IMR-90 (cell line): ENCODE results near the gene TDRD1. TPM values are rescaled to one million over a fixed set of nuclear protein-coding genes. Genes with fewer than 3 reads are reported as not detected.

ENCODE experiments used
- ATAC-seq: fragments of 200-7000 bp; cut with Tn5 transposase; 2 replicates; pipeline ENCODE4 v1.9.1; 2020; ENCODE audit warnings: low read depth, mild to moderate bottlenecking, moderate library complexity
- BruUV-seq: library from RNA; stranded (reverse); fragments of 400-500 nt; replicated peaks from 2 replicates; lab custom pipeline; 2021; lab: Mats Ljungman, UMichigan
- CTCF ChIA-PET: fragments of 300-600 bp; formaldehyde crosslinking; extraction: SDS; loops from one replicate; lab custom pipeline; 2021; ENCODE audit warnings: antibody characterized with exemption; lab: Yijun Ruan, JAX
- POLR2A ChIA-PET: fragments of 300-600 bp; sonication (Branson Sonifier 250); formaldehyde crosslinking; loops from one replicate; lab custom pipeline; 2022; ENCODE audit warnings: antibody characterized with exemption; ENCODE audit not compliant: unreplicated experiment; lab: Charles Lee
- DNase-seq: peaks from one replicate; pipeline ENCODE4 v3.0.0; 2013
- H2AFZ ChIP-seq: replicated peaks from 2 replicates; pipeline ENCODE3; 2013; ENCODE audit warnings: low read length, mild to moderate bottlenecking; ENCODE audit not compliant: poor library complexity
- H2AK5ac ChIP-seq: 2 replicates; pipeline ENCODE4 v1.6.1; 2013; ENCODE audit warnings: low read depth, low read length, inconsistent platforms
- H2AK9ac ChIP-seq: replicated peaks from 2 replicates; pipeline ENCODE3; 2013; ENCODE audit warnings: mild to moderate bottlenecking, low read depth, low read length, moderate library complexity; ENCODE audit not compliant: poor library complexity
- H2BK120ac ChIP-seq: 2 replicates; pipeline ENCODE4 v1.6.1; 2013; ENCODE audit warnings: low read depth, low read length, inconsistent platforms
- H2BK15ac ChIP-seq: 3 replicates; pipeline ENCODE4 v1.6.1; 2013; ENCODE audit warnings: low read depth, low read length, inconsistent platforms
- H2BK20ac ChIP-seq: 2 replicates; pipeline ENCODE4 v1.6.1; 2013; ENCODE audit warnings: low read depth, mild to moderate bottlenecking, inconsistent platforms, low read length, moderate library complexity
- H2BK5ac ChIP-seq: 2 replicates; pipeline ENCODE4 v1.6.1; 2013; ENCODE audit warnings: mild to moderate bottlenecking, low read depth, low read length, inconsistent platforms; ENCODE audit not compliant: poor library complexity, severe bottlenecking
- H3K14ac ChIP-seq: replicated peaks from 2 replicates; pipeline ENCODE4 v1.6.1; 2013; ENCODE audit warnings: low read depth, low read length, inconsistent platforms
- H3K18ac ChIP-seq: 2 replicates; pipeline ENCODE4 v1.6.1; 2013; ENCODE audit warnings: low read depth, low read length, control low read depth
- H3K23ac ChIP-seq: 2 replicates; pipeline ENCODE4 v1.6.1; 2013; ENCODE audit warnings: low read depth, low read length, inconsistent platforms
- H3K27ac ChIP-seq: 2 replicates; pipeline ENCODE4 v1.5.1; 2013; ENCODE audit warnings: mild to moderate bottlenecking, control low read depth, low read length; ENCODE audit not compliant: insufficient read depth
- H3K27me3 ChIP-seq: 2 replicates; pipeline ENCODE4 v1.6.1; 2013; ENCODE audit warnings: low read length; ENCODE audit not compliant: control insufficient read depth, insufficient read depth
- H3K36me3 ChIP-seq: 2 replicates; pipeline ENCODE4 v1.6.1; 2013; ENCODE audit warnings: low read length, mixed read lengths; ENCODE audit not compliant: control insufficient read depth, insufficient read depth
- H3K4ac ChIP-seq: 2 replicates; pipeline ENCODE4 v1.6.1; 2013; ENCODE audit warnings: low read depth, low read length, inconsistent platforms
- H3K4me1 ChIP-seq: 2 replicates; pipeline ENCODE4 v1.6.1; 2013; ENCODE audit warnings: low read length, mixed read lengths; ENCODE audit not compliant: control insufficient read depth, insufficient read depth
- H3K4me2 ChIP-seq: 2 replicates; pipeline ENCODE4 v1.6.1; 2013; ENCODE audit warnings: low read depth, mild to moderate bottlenecking, control low read depth, low read length, moderate library complexity
- H3K4me3 ChIP-seq: 2 replicates; pipeline ENCODE4 v1.5.1; 2013; ENCODE audit warnings: low read depth, mild to moderate bottlenecking, control low read depth, low read length, moderate library complexity; ENCODE audit not compliant: insufficient read depth
- H3K56ac ChIP-seq: 2 replicates; pipeline ENCODE4 v1.6.1; 2013; ENCODE audit warnings: low read length, inconsistent platforms; ENCODE audit not compliant: insufficient read depth; ENCODE audit errors: extremely low read depth
- H3K79me1 ChIP-seq, 2 experiments: 2 replicates each; pipeline ENCODE4 v1.6.1; 2013; ENCODE audit warnings: low read length in 2 of 2, inconsistent platforms in 1 of 2, low read depth in 1 of 2
- H3K9ac ChIP-seq: 2 replicates; pipeline ENCODE4 v1.6.1; 2013; ENCODE audit warnings: low read depth, low read length, control low read depth
- H3K9me1 ChIP-seq: 2 replicates; pipeline ENCODE4 v1.6.1; 2013; ENCODE audit warnings: low read length, inconsistent platforms; ENCODE audit not compliant: insufficient read depth
- H3K9me3 ChIP-seq: 2 replicates; pipeline ENCODE4 v1.6.1; 2013; ENCODE audit warnings: low read length; ENCODE audit not compliant: control insufficient read depth, insufficient read depth
- H4K20me1 ChIP-seq: 2 replicates; pipeline ENCODE4 v1.6.1; 2013; ENCODE audit warnings: low read length, inconsistent platforms; ENCODE audit not compliant: insufficient read depth
- H4K5ac ChIP-seq: 2 replicates; pipeline ENCODE4 v1.6.1; 2013; ENCODE audit warnings: mild to moderate bottlenecking, low read depth, low read length, control low read depth
- H4K8ac ChIP-seq, 2 experiments: 2 replicates each; pipeline ENCODE4 v1.6.1; 2013; ENCODE audit warnings: low read depth in 2 of 2, low read length in 2 of 2, control low read depth in 1 of 2, inconsistent platforms in 1 of 2
- H4K91ac ChIP-seq: 2 replicates; pipeline ENCODE4 v1.6.1; 2013; ENCODE audit warnings: low read depth, low read length, inconsistent platforms; ENCODE audit not compliant: insufficient read depth
- BHLHE40 ChIP-seq: fragments of 150-350 bp; IDR thresholded peaks from 2 replicates; pipeline ENCODE4 v1.6.1; 2016; ENCODE audit warnings: mild to moderate bottlenecking, low read depth, low read length
- CEBPB ChIP-seq: IDR thresholded peaks from 2 replicates; pipeline ENCODE4 v1.6.1; 2012; ENCODE audit warnings: low read depth, low read length, improper control_type of control experiment
- CHD1 ChIP-seq: IDR thresholded peaks from 2 replicates; pipeline ENCODE4 v1.6.1; 2012; ENCODE audit warnings: low read depth, low read length, improper control_type of control experiment
- FOS ChIP-seq: fragments of 150-350 bp; IDR thresholded peaks from 2 replicates; pipeline ENCODE4 v1.6.1; 2016; ENCODE audit warnings: low read depth, low read length
- MAFK ChIP-seq: IDR thresholded peaks from 2 replicates; pipeline ENCODE4 v1.6.1; 2012; ENCODE audit warnings: low read depth, low read length, improper control_type of control experiment
- MAZ ChIP-seq: IDR thresholded peaks from 2 replicates; pipeline ENCODE4 v1.6.1; 2012; ENCODE audit warnings: low read depth, mild to moderate bottlenecking, low read length, improper control_type of control experiment, moderate library complexity, borderline replicate concordance
- MXI1 ChIP-seq: IDR thresholded peaks from 2 replicates; pipeline ENCODE4 v1.6.1; 2012; ENCODE audit warnings: low read depth, mild to moderate bottlenecking, low read length, moderate library complexity, borderline replicate concordance
- NFE2L2 ChIP-seq: fragments of 150-350 bp; IDR thresholded peaks from 2 replicates; pipeline ENCODE4 v1.6.1; 2016; ENCODE audit warnings: low read depth, mild to moderate bottlenecking, low read length
- POLR2A ChIP-seq: IDR thresholded peaks from 2 replicates; pipeline ENCODE4 v1.6.1; 2012; ENCODE audit warnings: mild to moderate bottlenecking, low read depth, low read length
- RAD21 ChIP-seq: IDR thresholded peaks from 2 replicates; pipeline ENCODE4 v1.6.1; 2012; ENCODE audit warnings: low read length, improper control_type of control experiment
- RCOR1 ChIP-seq: IDR thresholded peaks from 2 replicates; pipeline ENCODE4 v1.6.1; 2012; ENCODE audit warnings: mild to moderate bottlenecking, low read length, improper control_type of control experiment; ENCODE audit not compliant: insufficient replicate concordance
- RFX5 ChIP-seq: IDR thresholded peaks from 2 replicates; pipeline ENCODE4 v1.8.0; 2012; ENCODE audit warnings: low read depth, mild to moderate bottlenecking, low read length, moderate library complexity
- SMC3 ChIP-seq: fragments of 150-350 bp; IDR thresholded peaks from 2 replicates; pipeline ENCODE4 v1.6.1; 2016; ENCODE audit warnings: low read depth, mild to moderate bottlenecking, antibody characterized with exemption, low read length, moderate library complexity
- WGBS, 2 experiments: methylation state at CpG; one replicate each; pipeline versions ENCODE4 v1.1.5 to v1.1.7; 2013; ENCODE audit warnings: missing lambda C conversion rate in 2 of 2; ENCODE audit not compliant: insufficient read length in 1 of 2; ENCODE audit errors: extremely low coverage in 2 of 2; 5-methylcytosine and 5-hydroxymethylcytosine counted together
- dilution Hi-C: fragments of 300-500 bp; cut with HindIII; formaldehyde crosslinking; loops from one replicate; pipeline ENCODE4 v1.14.3; 2018; ENCODE audit warnings: low sequenced_read_pairs; ENCODE audit not compliant: unreplicated experiment
- in situ Hi-C: fragments of 300-500 bp; cut with MboI; formaldehyde crosslinking; loops from 3 replicates; pipeline ENCODE4 v1.14.3; 2019; ENCODE audit warnings: low sequenced_read_pairs, inconsistent platforms, mixed read lengths
- intact Hi-C: fragments of 100-400 bp; cut with micrococcal nuclease; formaldehyde crosslinking; loops from 2 replicates; pipeline ENCODE4 v1.10.0; 2022
- polyA plus RNA-seq, 3 experiments: library from polyadenylated mRNA; depleted of rRNA; stranded (reverse); fragments of >200 nt; gene quantifications; 2 replicates each; pipeline ENCODE4 v1.2.3, GENCODE V29; 2012; ENCODE audit warnings: low replicate concordance in 1 of 3
- total RNA-seq: library from RNA; depleted of rRNA; stranded (reverse); fragments of >200 nt; gene quantifications from 2 replicates; pipeline ENCODE4 v1.2.3, GENCODE V29; 2012
- TF ChIP-seq, protein P1 (sequence below): fragments of 150-350 bp; IDR thresholded peaks from 2 replicates; pipeline ENCODE4 v1.6.1; 2017; ENCODE audit warnings: mild to moderate bottlenecking, antibody characterized with exemption, low read length, low read depth
- TF ChIP-seq, protein P2 (sequence below): conservative IDR thresholded peaks from 2 replicates; pipeline ENCODE4 v1.5.1; 2012; ENCODE audit warnings: mild to moderate bottlenecking, low read depth, low read length, improper control_type of control experiment
- TF ChIP-seq, protein P3 (sequence below): fragments of 150-350 bp; IDR thresholded peaks from 2 replicates; pipeline ENCODE4 v1.6.1; 2016; ENCODE audit warnings: low read depth, mild to moderate bottlenecking, low read length, moderate library complexity, borderline replicate concordance

The TDRD1 gene
- total and polyA plus RNA-seq, 2 of the 4 experiments (the other 2 are of a cell fraction), result not detected

DNA sequence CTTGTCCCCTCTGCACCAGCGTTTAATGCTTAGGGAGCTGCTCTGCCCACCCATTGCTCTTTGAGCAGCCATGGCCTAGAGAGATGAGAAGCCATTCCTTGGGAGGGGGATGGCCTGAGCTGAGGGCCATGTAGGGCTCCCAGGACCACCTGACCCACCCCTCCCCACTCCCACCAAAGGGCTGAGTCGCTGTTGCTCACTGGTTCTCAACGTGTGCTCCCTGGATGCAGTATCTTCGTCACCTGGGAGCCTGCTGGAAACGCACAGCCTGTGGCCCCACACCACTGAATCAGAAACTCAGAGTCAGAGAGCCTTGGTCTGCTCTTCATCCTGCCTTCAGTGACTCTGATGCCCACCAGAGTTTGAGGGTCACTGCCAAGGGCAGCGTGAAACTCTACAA, 96.9 kb downstream of the TDRD1 start:
- BruUV-seq, result no TSS peak

More for the DNA sequence above, 96.9 kb downstream of the TDRD1 start:
- no peak overlapping the region for H2BK15ac ChIP-seq
- intact Hi-C loops, result no loop called here
- no peak overlapping the region for H3K14ac ChIP-seq
- H3K4me3 ChIP-seq, result no peak overlapping the region
- H3K4me1 ChIP-seq, result peaks cover 6% of the 10 kb centered on the region
- peaks cover 30% of the 10 kb centered on the region for H3K27me3 ChIP-seq
- ChIA-PET CTCF (no interaction called here), POLR2A (no interaction called here)
- dilution Hi-C loops, result no loop called here
- no peak overlapping the region for H2AFZ ChIP-seq
- H4K5ac ChIP-seq, result no peak overlapping the region
- no peak overlapping the region for H2BK120ac ChIP-seq
- in situ Hi-C loops, result no loop called here
- no peak overlapping the region for H2BK5ac ChIP-seq
- H3K56ac ChIP-seq, result no peak overlapping the region
- DNase-seq, result no peak
- H2AK9ac ChIP-seq, result no peak overlapping the region
- no peak overlapping the region for H3K4ac ChIP-seq
- no peaks in the 10 kb centered on the region for H3K36me3 ChIP-seq
- H3K9me1 ChIP-seq, result peaks cover 8% of the 10 kb centered on the region
- TF ChIP-seq, protein P1, sequence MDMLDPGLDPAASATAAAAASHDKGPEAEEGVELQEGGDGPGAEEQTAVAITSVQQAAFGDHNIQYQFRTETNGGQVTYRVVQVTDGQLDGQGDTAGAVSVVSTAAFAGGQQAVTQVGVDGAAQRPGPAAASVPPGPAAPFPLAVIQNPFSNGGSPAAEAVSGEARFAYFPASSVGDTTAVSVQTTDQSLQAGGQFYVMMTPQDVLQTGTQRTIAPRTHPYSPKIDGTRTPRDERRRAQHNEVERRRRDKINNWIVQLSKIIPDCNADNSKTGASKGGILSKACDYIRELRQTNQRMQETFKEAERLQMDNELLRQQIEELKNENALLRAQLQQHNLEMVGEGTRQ, result no peak
- TF ChIP-seq NFE2L2, result no peak
- no peak for TF ChIP-seq MAFK
- TF ChIP-seq CEBPB, result no peak
- TF ChIP-seq SMC3, result no peak
- TF ChIP-seq MXI1, result no peak
- no peak for TF ChIP-seq RCOR1
- TF ChIP-seq, protein P2, sequence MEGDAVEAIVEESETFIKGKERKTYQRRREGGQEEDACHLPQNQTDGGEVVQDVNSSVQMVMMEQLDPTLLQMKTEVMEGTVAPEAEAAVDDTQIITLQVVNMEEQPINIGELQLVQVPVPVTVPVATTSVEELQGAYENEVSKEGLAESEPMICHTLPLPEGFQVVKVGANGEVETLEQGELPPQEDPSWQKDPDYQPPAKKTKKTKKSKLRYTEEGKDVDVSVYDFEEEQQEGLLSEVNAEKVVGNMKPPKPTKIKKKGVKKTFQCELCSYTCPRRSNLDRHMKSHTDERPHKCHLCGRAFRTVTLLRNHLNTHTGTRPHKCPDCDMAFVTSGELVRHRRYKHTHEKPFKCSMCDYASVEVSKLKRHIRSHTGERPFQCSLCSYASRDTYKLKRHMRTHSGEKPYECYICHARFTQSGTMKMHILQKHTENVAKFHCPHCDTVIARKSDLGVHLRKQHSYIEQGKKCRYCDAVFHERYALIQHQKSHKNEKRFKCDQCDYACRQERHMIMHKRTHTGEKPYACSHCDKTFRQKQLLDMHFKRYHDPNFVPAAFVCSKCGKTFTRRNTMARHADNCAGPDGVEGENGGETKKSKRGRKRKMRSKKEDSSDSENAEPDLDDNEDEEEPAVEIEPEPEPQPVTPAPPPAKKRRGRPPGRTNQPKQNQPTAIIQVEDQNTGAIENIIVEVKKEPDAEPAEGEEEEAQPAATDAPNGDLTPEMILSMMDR, result no peak
- no peak for TF ChIP-seq MAZ
- no peak for TF ChIP-seq BHLHE40
- TF ChIP-seq, protein P3, sequence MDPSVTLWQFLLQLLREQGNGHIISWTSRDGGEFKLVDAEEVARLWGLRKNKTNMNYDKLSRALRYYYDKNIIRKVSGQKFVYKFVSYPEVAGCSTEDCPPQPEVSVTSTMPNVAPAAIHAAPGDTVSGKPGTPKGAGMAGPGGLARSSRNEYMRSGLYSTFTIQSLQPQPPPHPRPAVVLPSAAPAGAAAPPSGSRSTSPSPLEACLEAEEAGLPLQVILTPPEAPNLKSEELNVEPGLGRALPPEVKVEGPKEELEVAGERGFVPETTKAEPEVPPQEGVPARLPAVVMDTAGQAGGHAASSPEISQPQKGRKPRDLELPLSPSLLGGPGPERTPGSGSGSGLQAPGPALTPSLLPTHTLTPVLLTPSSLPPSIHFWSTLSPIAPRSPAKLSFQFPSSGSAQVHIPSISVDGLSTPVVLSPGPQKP, result no peak
- TF ChIP-seq POLR2A, result no peak
- TF ChIP-seq RAD21, result no peak
- no peak for TF ChIP-seq FOS
- TF ChIP-seq RFX5, result no peak
- no peak for TF ChIP-seq CHD1
- no peak overlapping the region for H3K9ac ChIP-seq
- no peak overlapping the region for H4K8ac ChIP-seq
- H2AK5ac ChIP-seq, result 0 out of 2 replicates have a peak overlapping the region, but pooled peaks have one; percentile 60
- H3K18ac ChIP-seq, result no peak overlapping the region
- H3K9me3 ChIP-seq, result no peaks in the 10 kb centered on the region
- no peak overlapping the region for H3K23ac ChIP-seq
- peaks cover 7% of the 10 kb centered on the region; the same call in 1 of the 2 replicates for H4K20me1 ChIP-seq
- no peak overlapping the region for H3K27ac ChIP-seq
- 75% methylated on average over 4 of the region's 6 CpGs; no CpG with 5 or more reads in 1 of the 2 experiments for WGBS, 2 experiments
- no peak overlapping the region for H4K91ac ChIP-seq
- H2BK20ac ChIP-seq, result no peak overlapping the region
- no peak overlapping the region for H3K4me2 ChIP-seq
- ATAC-seq, result no peak
- H3K79me1 ChIP-seq, result no peaks in the 10 kb centered on the region
